Stimulated activated memory B cell treated with anti-CD40 and anti-IgM and Interleukin-4, amounts not matched to agents 10 μg/mL and 1 μg/mL and 100 μg/mL, for 72 hours (primary cell): Measurements from ENCODE around the gene TDRD6.
"Not testable (repeated sequence)": the region's sequence is repeated elsewhere in the genome, so short reads cannot be mapped to it uniquely, and the experiment has no call there.

Source experiments
- ATAC-seq: fragments of 150-1000 bp; cut with Tn5 transposase; 2 replicates; pipeline ENCODE4 v1.10.0; 2021
- H3K27ac Mint-ChIP-seq: one replicate; pipeline ENCODE4 v1.8.0; 2022; ENCODE audit warnings: mild to moderate bottlenecking, mixed read lengths
- H3K27me3 Mint-ChIP-seq: one replicate; pipeline ENCODE4 v1.8.0; 2022; ENCODE audit warnings: mixed read lengths
- H3K36me3 Mint-ChIP-seq: one replicate; pipeline ENCODE4 v1.8.0; 2022; ENCODE audit warnings: mixed read lengths
- H3K4me1 Mint-ChIP-seq: one replicate; pipeline ENCODE4 v1.8.0; 2022; ENCODE audit warnings: mixed read lengths
- H3K4me3 Mint-ChIP-seq: one replicate; pipeline ENCODE4 v1.8.0; 2022; ENCODE audit warnings: mild to moderate bottlenecking, moderate library complexity, mixed read lengths
- H3K9me3 Mint-ChIP-seq: one replicate; pipeline ENCODE4 v1.8.0; 2022; ENCODE audit warnings: mixed read lengths

TDRD6 gene

GRCh38 chr6:46711491-46711890 is 23.8 kb downstream of the TDRD6 start:
- Mint-ChIP-seq H3K36me3 (no peaks in the 10 kb centered on the region), H3K4me3 (no peak overlapping the region), H3K27me3 (peaks cover 2% of the 10 kb centered on the region), H3K27ac (no peak overlapping the region), H3K9me3 (no peaks in the 10 kb centered on the region), H3K4me1 (no peaks in the 10 kb centered on the region)
- ATAC-seq = no peak

DNA sequence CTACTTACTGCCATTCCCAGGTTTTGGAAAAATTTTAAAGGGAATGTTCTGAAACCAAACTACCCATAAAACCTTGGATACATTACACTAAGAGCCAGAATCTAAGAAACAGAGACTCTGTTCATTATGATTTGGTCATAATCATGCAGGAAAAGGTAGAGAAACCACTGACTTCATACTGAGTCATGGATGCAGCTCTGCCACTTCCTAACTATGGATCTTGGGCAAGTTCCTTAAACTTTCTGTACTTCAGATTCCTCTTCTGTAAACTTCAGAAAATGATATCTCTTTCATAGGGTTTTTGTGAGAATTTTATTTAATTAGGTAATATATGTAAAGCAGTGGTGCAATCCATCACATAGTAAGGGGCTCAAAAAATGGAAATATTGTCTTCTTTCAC is 27.5 kb downstream of the TDRD6 start:
- H3K9me3 Mint-ChIP-seq = no peaks in the 10 kb centered on the region
- H3K4me1 Mint-ChIP-seq = no peaks in the 10 kb centered on the region
- peaks cover 24% of the 10 kb centered on the region for H3K27me3 Mint-ChIP-seq
- no peak overlapping the region for H3K27ac Mint-ChIP-seq
- no peak overlapping the region for H3K4me3 Mint-ChIP-seq
- no peaks in the 10 kb centered on the region for H3K36me3 Mint-ChIP-seq
- ATAC-seq = no peak

DNA sequence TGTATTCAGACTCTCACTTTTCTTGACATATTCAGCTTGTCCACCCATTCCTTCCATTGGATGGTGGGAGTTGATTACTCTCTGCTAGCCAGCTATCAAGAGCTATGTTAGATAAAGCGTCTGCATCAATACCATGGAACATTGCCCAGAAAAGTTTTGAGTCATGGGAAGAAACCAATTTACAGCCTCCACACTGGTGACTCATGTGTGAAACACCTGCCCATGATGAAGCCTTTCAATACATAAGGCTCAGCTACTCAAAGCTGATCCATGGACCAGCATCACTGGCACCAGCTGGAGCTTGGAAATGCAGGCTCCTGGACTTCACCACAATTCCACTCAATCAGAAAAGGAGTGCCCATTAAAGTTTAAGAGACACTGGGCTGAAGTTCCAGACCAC is 31.4 kb downstream of the TDRD6 start:
- Mint-ChIP-seq H3K4me3 (no peak overlapping the region), H3K9me3 (no peaks in the 10 kb centered on the region), H3K36me3 (no peaks in the 10 kb centered on the region), H3K4me1 (no peaks in the 10 kb centered on the region), H3K27ac (no peak overlapping the region), H3K27me3 (peaks cover 32% of the 10 kb centered on the region)
- peak; percentile 39 for ATAC-seq

- no peak for ATAC-seq
- Mint-ChIP-seq H3K9me3 (no peaks in the 10 kb centered on the region), H3K36me3 (no peaks in the 10 kb centered on the region), H3K27me3 (peaks cover 36% of the 10 kb centered on the region), H3K4me1 (no peaks in the 10 kb centered on the region), H3K4me3 (no peak overlapping the region), H3K27ac (no peak overlapping the region)
Measured at GRCh38 chr6:46720401-46720800, 32.7 kb downstream of the TDRD6 start.

GRCh38 chr6:46729787-46730326 is 42.2 kb downstream of the TDRD6 start:
- Mint-ChIP-seq H3K36me3 (no peaks in the 10 kb centered on the region), H3K4me1 (peaks cover 10% of the 10 kb centered on the region), H3K27me3 (peaks cover 49% of the 10 kb centered on the region)

DNA sequence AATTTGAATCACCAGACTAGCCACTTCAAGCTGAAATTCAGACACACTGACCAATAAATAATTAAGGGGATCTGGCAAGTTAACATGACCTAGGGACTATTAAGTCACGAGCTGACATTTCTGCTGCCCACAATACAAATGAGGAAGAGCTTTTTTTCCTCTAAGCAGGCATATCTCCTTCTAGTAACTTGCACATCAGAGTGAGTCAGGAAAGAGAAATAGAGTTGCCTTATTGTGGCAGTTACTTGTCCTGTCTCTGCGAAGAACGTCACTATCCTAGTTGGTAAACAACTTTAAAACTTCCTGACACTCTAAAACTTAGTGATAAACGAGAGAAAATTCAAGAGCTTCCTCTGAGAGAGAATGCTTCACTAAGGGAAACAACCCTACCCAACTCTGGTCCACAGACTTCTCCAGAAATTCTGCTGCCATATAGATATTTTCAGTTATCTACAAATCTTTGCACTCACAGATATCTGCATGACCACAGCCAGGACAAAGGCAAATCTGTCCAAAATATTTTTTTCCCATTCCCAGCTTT is 43.3 kb downstream of the TDRD6 start:
- peaks cover 10% of the 10 kb centered on the region for H3K4me1 Mint-ChIP-seq
- no peak overlapping the region for H3K27ac Mint-ChIP-seq
- ATAC-seq = no peak
- H3K9me3 Mint-ChIP-seq = no peaks in the 10 kb centered on the region
- no peaks in the 10 kb centered on the region for H3K36me3 Mint-ChIP-seq
- H3K27me3 Mint-ChIP-seq = peaks cover 51% of the 10 kb centered on the region
- H3K4me3 Mint-ChIP-seq = no peak overlapping the region

More at GRCh38 chr6:46729787-46730326, 42.2 kb downstream of the TDRD6 start:
- no peak for ATAC-seq
- H3K27ac Mint-ChIP-seq = no peak overlapping the region
- H3K4me3 Mint-ChIP-seq = no peak overlapping the region
- no peaks in the 10 kb centered on the region for H3K9me3 Mint-ChIP-seq

GRCh38 chr6:46733341-46733801 is 45.7 kb downstream of the TDRD6 start:
- no peaks in the 10 kb centered on the region for H3K36me3 Mint-ChIP-seq
- no peak overlapping the region for H3K4me3 Mint-ChIP-seq
- no peak for ATAC-seq
- no peak overlapping the region for H3K27ac Mint-ChIP-seq
- no peaks in the 10 kb centered on the region for H3K9me3 Mint-ChIP-seq
- peaks cover 10% of the 10 kb centered on the region for H3K4me1 Mint-ChIP-seq
- H3K27me3 Mint-ChIP-seq = peaks cover 53% of the 10 kb centered on the region

GRCh38 chr6:46734867-46735719 is 47.4 kb downstream of the TDRD6 start, which contains the start of gene PLA2G7:
PLA2G7 (minus strand) TSS chr6:46735375; CDS start chr6:46722891, 12,484 bp downstream.
- ATAC-seq = peak; percentile 38
- Mint-ChIP-seq H3K4me3 (peak within 1 kb of the TSS; percentile 66), H3K27ac (no peak within 1 kb of the TSS)

GRCh38 chr6:46735720-46736031 is 48.0 kb downstream of the TDRD6 start:
- Mint-ChIP-seq H3K27ac (no peak overlapping the region), H3K9me3 (no peaks in the 10 kb centered on the region), H3K4me3 (peak overlapping the region; percentile 0), H3K27me3 (peaks cover 53% of the 10 kb centered on the region), H3K4me1 (peaks cover 10% of the 10 kb centered on the region), H3K36me3 (no peaks in the 10 kb centered on the region)
- ATAC-seq = no peak

More at GRCh38 chr6:46734867-46735719, 47.4 kb downstream of the TDRD6 start, which contains the start of gene PLA2G7:
- peaks cover 53% of the 10 kb centered on the region for H3K27me3 Mint-ChIP-seq
- peaks cover 10% of the 10 kb centered on the region for H3K4me1 Mint-ChIP-seq
- H3K9me3 Mint-ChIP-seq = no peaks in the 10 kb centered on the region
- H3K36me3 Mint-ChIP-seq = no peaks in the 10 kb centered on the region

GRCh38 chr6:46736906-46737305 is 49.2 kb downstream of the TDRD6 start:
- no peak for ATAC-seq
- Mint-ChIP-seq H3K27ac (no peak overlapping the region), H3K36me3 (no peaks in the 10 kb centered on the region), H3K4me1 (peaks cover 10% of the 10 kb centered on the region), H3K9me3 (no peaks in the 10 kb centered on the region), H3K27me3 (peaks cover 48% of the 10 kb centered on the region), H3K4me3 (no peak overlapping the region)

DNA sequence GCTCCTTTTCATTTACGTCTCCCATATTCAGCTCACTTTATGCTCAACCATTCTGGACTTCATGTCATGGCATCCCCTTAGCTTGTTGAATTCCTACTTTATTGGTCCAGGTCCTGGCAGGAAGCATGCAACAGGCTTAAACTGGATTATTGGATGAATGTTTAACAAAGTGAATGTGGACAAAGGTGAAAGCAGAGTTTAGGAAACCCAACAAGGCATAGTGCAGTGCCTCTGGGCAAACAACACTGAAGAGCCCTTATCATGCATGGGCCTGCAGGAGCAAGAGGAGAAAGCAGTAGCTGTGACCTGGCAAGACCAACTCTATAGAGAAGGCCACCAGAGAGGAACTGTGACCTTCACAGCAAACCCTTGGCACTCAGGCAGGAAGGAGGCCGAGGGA is 53.8 kb downstream of the TDRD6 start:
- no peak for ATAC-seq
- Mint-ChIP-seq H3K27me3 (peaks cover 26% of the 10 kb centered on the region), H3K4me1 (no peaks in the 10 kb centered on the region), H3K9me3 (peaks cover 4% of the 10 kb centered on the region), H3K4me3 (no peak overlapping the region), H3K27ac (no peak overlapping the region), H3K36me3 (no peaks in the 10 kb centered on the region)

GRCh38 chr6:46741910-46742309 is 54.2 kb downstream of the TDRD6 start:
- Mint-ChIP-seq H3K9me3 (peaks cover 4% of the 10 kb centered on the region), H3K27me3 (peaks cover 24% of the 10 kb centered on the region), H3K4me1 (no peaks in the 10 kb centered on the region), H3K27ac (no peak overlapping the region), H3K4me3 (no peak overlapping the region), H3K36me3 (no peaks in the 10 kb centered on the region)
- no peak for ATAC-seq

DNA sequence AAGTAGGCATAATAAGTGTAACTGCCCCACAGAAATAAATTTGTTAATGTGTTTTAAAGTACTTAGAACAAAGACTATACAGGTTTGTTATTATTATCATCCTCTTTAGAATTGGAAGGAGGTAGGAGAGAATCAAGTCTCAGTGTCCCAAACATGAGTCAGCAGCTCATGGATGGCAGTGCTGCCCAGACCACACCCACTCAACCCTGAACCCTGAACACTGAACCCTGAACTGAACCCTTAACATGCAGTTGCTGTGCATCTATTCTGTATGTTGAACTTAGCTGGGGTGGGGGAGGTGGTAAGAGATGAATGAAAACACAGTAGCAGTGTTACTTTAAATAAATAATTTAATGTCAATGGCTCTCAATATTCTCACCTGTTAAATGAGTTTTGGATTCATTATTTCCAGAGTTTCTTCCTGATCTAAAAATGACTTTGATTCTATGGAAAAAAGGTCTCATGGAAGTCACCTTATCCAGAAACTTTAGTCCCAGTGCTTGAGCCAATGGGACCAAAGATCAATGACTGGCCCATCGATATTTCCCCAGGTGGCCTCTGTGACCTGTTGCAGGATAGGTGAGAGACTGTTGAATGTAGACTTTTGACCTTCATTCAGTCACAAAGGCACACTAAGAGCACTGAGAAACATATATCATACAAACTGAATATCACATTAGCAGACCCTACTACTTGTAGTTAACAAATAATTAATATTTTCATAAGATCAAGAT is 55.9 kb downstream of the TDRD6 start:
- no peak for ATAC-seq
- Mint-ChIP-seq H3K36me3 (no peaks in the 10 kb centered on the region), H3K4me1 (no peaks in the 10 kb centered on the region), H3K27me3 (peaks cover 9% of the 10 kb centered on the region), H3K27ac (no peak overlapping the region), H3K4me3 (no peak overlapping the region), H3K9me3 (peaks cover 4% of the 10 kb centered on the region)

DNA sequence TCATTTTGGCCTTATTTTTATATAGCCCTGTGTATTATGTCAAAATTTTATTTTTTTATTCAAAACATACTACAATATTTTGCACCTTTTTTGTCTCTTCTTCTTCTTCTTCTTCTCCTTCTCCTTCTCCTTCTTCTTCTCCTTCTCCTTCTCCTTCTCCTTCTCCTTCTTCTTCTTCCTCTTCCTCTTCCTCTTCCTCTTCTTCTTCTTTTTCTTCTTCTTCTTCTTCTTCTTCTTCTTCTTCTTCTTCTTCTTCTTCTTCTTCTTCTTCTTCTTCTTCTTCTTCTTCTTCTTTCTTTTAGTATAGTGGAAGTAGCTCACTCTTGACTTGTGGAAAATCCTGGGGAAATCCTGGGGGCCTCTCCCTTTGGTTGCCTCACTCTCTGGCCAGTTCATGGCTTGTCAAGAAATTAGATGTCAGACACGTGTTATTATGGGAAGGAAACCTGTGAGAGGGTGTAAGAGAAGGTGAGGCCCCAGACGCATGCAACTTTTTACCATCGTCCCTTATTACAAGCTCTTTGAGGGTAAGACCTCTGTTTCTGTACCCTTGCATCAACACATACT is 56.6 kb downstream of the TDRD6 start:
- not testable (repeated sequence) for H3K27ac Mint-ChIP-seq, H3K4me1 Mint-ChIP-seq, H3K36me3 Mint-ChIP-seq

GRCh38 chr6:46745973-46746372 is 58.3 kb downstream of the TDRD6 start:
- Mint-ChIP-seq H3K27ac (no peak overlapping the region), H3K4me3 (no peak overlapping the region), H3K9me3 (peaks cover 4% of the 10 kb centered on the region), H3K4me1 (no peaks in the 10 kb centered on the region), H3K36me3 (no peaks in the 10 kb centered on the region), H3K27me3 (peaks cover 9% of the 10 kb centered on the region)
- ATAC-seq = no peak

More for the DNA sequence above, 56.6 kb downstream of the TDRD6 start:
- ATAC-seq, H3K4me3 Mint-ChIP-seq, H3K9me3 Mint-ChIP-seq, H3K27me3 Mint-ChIP-seq: not testable (repeated sequence)
